GDM1 (cell line): ENCODE data around the gene CCDC102B.

ENCODE experiments used
- DNase-seq: peaks from one replicate; lab custom pipeline; 2025; lab: John Stamatoyannopoulos, UW

The CCDC102B gene

DNA sequence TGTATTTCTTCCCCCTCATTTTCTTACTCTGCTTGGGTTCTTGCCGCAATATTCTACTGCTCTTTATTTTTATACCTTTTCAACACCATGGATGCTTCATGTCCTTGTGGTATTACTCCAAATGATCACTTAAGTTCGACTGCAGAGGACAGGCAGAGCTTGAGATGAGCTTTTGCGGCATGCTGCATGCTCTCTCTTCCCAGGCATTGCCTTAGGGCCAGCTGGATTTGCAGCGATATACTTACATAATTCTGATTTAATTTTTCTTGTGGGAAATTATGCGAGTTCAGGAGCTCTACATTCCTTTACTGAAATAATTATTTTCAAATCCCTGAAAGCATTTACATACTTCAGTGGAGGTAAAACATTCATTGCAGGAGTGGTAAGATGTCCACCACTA, 288.1 kb downstream of the CCDC102B start:
- DNase-seq = no peak

DNA sequence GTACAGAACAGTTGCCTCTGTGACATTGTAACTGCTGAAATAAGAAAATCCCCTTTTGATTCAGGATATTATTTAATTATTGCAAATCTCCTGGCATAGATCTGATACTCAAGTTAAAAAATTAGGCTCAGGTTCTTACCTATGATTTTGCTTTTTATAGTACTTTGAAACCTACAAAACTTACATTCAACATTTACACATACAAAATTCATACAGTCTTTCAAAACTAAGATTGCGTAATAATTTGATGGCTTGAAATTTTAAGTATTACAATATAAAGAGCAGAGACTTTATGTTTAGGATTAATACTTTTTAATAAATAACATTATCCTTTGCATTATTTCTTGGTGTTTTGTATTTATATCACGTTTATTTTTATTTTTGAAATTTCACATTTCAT, 291.1 kb downstream of the CCDC102B start:
- no peak for DNase-seq

DNA sequence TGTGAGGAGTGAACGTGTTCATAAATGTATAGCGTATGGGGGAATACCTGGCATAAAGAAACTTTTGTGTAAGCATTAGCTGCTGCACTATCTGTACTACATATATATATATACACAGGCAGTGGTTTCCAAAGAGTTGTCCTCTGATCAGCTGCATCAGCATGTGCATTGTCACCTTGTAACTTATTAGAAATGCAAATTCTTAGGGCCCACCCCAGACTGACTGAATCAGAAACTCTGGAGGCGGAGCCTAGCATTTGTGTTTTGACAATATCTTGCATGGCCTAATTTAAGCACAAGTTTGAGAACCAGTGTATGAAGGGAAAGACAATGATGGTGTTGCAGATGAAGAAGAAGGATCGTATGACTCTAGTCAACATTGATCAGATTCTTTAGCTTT, 299.5 kb downstream of the CCDC102B start:
- no peak for DNase-seq

DNA sequence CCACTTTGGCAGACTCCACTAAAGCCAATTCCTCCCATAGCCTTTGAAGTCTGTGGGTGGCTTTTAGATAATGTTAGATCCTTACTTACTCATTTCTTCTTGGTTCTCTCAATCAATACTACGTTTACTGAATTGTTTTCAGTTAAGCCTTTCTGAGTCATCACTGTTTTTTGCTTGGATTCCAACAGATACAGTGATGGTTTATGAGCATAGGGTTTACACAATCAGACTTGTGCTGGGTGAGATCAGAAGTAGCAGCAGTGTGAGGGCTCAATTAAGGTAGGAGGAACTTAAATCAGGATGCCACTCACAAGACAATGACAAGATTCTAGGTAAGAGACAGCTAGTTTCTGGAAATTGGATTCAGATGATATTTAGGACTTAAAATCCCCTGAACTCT, 305.1 kb downstream of the CCDC102B start:
- no peak for DNase-seq
